ENCODE measurements around the gene RBM34. TPM values are rescaled to one million over a fixed set of nuclear protein-coding genes. Genes with fewer than 3 reads are reported as not detected.
"Not testable (repeated sequence)": the region's sequence is repeated elsewhere in the genome, so short reads cannot be mapped to it uniquely, and the experiment has no call there.

The RBM34 gene
- total and polyA plus RNA-seq, 2 donors from 2014 or later, result 65.8 to 68.9 TPM

DNA sequence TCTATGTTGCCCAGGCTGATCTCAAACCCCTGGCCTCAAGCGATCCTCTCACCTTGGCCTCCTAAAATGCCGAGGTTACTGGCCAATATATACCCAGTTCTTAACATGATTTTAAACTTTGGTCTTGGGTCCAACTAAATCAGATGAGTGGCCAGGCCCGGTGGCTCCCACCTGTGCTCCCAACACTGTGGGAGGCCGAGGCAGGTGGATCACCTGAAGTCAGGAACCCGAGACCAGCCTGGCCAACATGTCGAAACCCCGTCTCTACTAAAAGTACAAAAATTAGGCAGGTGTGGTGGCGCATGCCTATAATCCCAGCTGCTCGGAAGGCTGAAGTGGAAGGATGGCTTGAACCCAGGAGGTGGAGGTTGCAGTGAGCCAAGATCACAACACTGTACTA lies 62.1 kb downstream of the RBM34 start:
- H3K27ac ChIP-seq (ENCODE audit: low read depth in 2 of 2, low read length in 2 of 2), result no peak overlapping the region
- no peaks in the 10 kb centered on the region for H3K9me3 ChIP-seq (ENCODE audit: control insufficient read depth in 2 of 3, insufficient read depth in 1 of 3, low read length in 3 of 3)
- TF ChIP-seq, protein P1, sequence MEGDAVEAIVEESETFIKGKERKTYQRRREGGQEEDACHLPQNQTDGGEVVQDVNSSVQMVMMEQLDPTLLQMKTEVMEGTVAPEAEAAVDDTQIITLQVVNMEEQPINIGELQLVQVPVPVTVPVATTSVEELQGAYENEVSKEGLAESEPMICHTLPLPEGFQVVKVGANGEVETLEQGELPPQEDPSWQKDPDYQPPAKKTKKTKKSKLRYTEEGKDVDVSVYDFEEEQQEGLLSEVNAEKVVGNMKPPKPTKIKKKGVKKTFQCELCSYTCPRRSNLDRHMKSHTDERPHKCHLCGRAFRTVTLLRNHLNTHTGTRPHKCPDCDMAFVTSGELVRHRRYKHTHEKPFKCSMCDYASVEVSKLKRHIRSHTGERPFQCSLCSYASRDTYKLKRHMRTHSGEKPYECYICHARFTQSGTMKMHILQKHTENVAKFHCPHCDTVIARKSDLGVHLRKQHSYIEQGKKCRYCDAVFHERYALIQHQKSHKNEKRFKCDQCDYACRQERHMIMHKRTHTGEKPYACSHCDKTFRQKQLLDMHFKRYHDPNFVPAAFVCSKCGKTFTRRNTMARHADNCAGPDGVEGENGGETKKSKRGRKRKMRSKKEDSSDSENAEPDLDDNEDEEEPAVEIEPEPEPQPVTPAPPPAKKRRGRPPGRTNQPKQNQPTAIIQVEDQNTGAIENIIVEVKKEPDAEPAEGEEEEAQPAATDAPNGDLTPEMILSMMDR (IDR thresholded peaks at IDR 0.05; ENCODE audit: borderline replicate concordance, extremely low read depth, insufficient read depth), result no peak
- H3K4me1 ChIP-seq (ENCODE audit: control insufficient read depth in 2 of 3, insufficient read depth in 2 of 3, low read depth in 1 of 3, low read length in 3 of 3), result peaks cover 0 to 2% (median 0%) of the 10 kb centered on the region in 3 donors
- DNase-seq (no peak), FAIRE-seq (no peak)
- H3K36me3 ChIP-seq (ENCODE audit: control insufficient read depth in 2 of 3, insufficient read depth in 3 of 3, low read length in 3 of 3), result no peaks in the 10 kb centered on the region
- no peaks in the 10 kb centered on the region for H3K27me3 ChIP-seq (ENCODE audit: control insufficient read depth, insufficient read depth, low read length)
- H3K4me3 ChIP-seq (ENCODE audit: low read length in 3 of 3), result no peak overlapping the region
- no peak overlapping the region for H3K9ac ChIP-seq (ENCODE audit: low read length in 3 of 3)
- intact Hi-C loops (cut with DNase I), result no loop called here

DNA sequence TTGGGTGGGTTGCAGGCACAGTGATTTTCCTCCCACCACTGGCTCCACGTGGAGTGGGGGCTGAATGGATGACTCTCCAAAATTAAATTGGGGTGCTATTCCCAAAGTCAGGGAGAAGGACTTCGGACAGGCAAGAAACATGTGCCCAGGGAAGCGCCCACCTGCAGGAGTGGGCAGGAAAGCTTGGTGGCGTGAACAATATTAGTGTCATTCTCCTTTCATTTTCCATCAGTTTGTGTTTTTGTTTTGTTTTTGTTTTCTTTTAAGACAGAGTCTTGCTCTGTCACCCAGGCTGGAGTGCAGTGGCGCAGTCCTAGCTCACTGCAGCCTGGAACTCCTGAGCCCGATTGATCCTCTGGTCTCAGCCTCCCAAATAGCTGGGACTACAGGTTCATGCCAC lies 62.5 kb downstream of the RBM34 start:
- no peak overlapping the region for H3K4me3 ChIP-seq (ENCODE audit: low read length in 3 of 3)
- intact Hi-C loops (cut with DNase I), result no loop called here
- no peaks in the 10 kb centered on the region for H3K27me3 ChIP-seq (ENCODE audit: control insufficient read depth, insufficient read depth, low read length)
- no peak for DNase-seq
- H3K36me3 ChIP-seq (ENCODE audit: control insufficient read depth in 2 of 3, insufficient read depth in 3 of 3, low read length in 3 of 3), result no peaks in the 10 kb centered on the region
- H3K9me3 ChIP-seq (ENCODE audit: control insufficient read depth in 2 of 3, insufficient read depth in 1 of 3, low read length in 3 of 3), result no peaks in the 10 kb centered on the region
- no peak for FAIRE-seq
- no peak overlapping the region for H3K27ac ChIP-seq (ENCODE audit: low read depth in 2 of 2, low read length in 2 of 2)
- no peak overlapping the region for H3K9ac ChIP-seq (ENCODE audit: low read length in 3 of 3)
- TF ChIP-seq, protein P1 (IDR thresholded peaks at IDR 0.05; ENCODE audit: borderline replicate concordance, extremely low read depth, insufficient read depth), result no peak
- peaks cover 0 to 4% (median 2%) of the 10 kb centered on the region in 3 donors for H3K4me1 ChIP-seq (ENCODE audit: control insufficient read depth in 2 of 3, insufficient read depth in 2 of 3, low read depth in 1 of 3, low read length in 3 of 3)

DNA sequence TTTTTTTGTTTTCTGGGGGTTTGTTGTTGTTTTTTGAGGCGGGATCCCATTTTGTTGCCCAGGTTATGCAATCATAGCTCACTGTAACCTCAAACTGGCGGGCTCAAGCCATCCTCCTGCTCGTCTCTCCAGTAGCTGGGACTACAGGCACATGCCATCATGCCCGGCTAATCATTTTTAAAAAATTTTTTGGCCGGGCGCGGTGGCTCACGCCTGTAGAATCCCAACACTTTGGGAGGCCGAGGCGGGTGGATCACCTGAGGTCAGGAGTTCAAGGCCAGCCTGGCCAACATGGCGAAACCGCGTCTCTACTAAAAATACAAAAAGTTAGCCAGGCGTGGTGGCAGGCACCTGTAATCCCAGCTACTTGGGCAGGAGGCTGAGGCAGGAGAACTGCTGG lies 63.5 kb downstream of the RBM34 start:
- FAIRE-seq; H3K27me3 ChIP-seq (ENCODE audit: control insufficient read depth, insufficient read depth, low read length); intact Hi-C loops (cut with DNase I); H3K4me1 ChIP-seq (ENCODE audit: control insufficient read depth in 2 of 3, insufficient read depth in 2 of 3, low read depth in 1 of 3, low read length in 3 of 3); H3K36me3 ChIP-seq (ENCODE audit: control insufficient read depth in 2 of 3, insufficient read depth in 3 of 3, low read length in 3 of 3); H3K9ac ChIP-seq (ENCODE audit: low read length in 3 of 3); H3K9me3 ChIP-seq (ENCODE audit: control insufficient read depth in 2 of 3, insufficient read depth in 1 of 3, low read length in 3 of 3); DNase-seq; H3K4me3 ChIP-seq (ENCODE audit: low read length in 3 of 3); H3K27ac ChIP-seq (ENCODE audit: low read depth in 2 of 2, low read length in 2 of 2): not testable (repeated sequence)

DNA sequence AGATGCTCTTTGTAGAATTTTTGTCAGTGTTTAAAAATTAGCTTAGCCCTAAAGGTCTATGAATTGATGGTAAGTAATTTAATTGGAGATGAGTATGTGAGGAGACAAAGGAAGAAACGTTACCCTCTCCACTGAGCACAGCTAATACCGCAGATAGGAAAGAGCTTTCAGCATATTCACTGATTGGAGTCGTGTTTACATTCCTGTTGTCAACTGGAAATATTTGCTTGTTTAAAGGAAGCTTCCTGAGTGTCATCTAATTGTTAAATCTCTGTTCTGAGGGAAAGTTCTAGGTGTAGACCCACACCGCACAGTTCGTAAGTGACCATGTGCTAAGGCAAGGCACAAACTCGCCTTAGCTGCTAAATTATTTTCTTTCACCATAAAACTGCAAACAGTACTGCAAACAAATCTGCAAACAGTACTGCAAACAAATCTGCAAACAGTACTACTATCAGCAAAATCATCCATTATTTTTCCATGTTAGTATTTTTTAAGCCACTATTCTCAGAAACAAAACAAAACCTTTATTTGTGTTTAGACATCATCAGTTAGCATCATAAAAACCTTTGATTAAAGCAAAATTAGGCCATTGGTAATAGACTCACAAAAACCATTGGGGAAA lies 65.0 kb downstream of the RBM34 start:
- DNase-seq (peak in 1 of 5 donors; percentile 0), FAIRE-seq (no peak)
- peaks cover 0 to 5% (median 4%) of the 10 kb centered on the region in 3 donors for H3K4me1 ChIP-seq (ENCODE audit: control insufficient read depth in 2 of 3, insufficient read depth in 2 of 3, low read depth in 1 of 3, low read length in 3 of 3)
- H3K4me3 ChIP-seq (ENCODE audit: low read length in 3 of 3), result no peak overlapping the region
- H3K27ac ChIP-seq (ENCODE audit: low read depth in 2 of 2, low read length in 2 of 2), result no peak overlapping the region
- no peaks in the 10 kb centered on the region for H3K36me3 ChIP-seq (ENCODE audit: control insufficient read depth in 2 of 3, insufficient read depth in 3 of 3, low read length in 3 of 3)
- H3K9ac ChIP-seq (ENCODE audit: low read length in 3 of 3), result no peak overlapping the region
- intact Hi-C loops (cut with DNase I), result no loop called here
- no peaks in the 10 kb centered on the region for H3K27me3 ChIP-seq (ENCODE audit: control insufficient read depth, insufficient read depth, low read length)
- TF ChIP-seq, protein P1 (IDR thresholded peaks at IDR 0.05; ENCODE audit: borderline replicate concordance, extremely low read depth, insufficient read depth), result no peak
- no peaks in the 10 kb centered on the region for H3K9me3 ChIP-seq (ENCODE audit: control insufficient read depth in 2 of 3, insufficient read depth in 1 of 3, low read length in 3 of 3)
